HepG2 (cell line): ENCODE data around the gene NHLH2. TPM values are rescaled to one million over a fixed set of nuclear protein-coding genes. Genes with fewer than 3 reads are reported as not detected.

ENCODE experiments used
- ATAC-seq: fragments of 200-7000 bp; cut with Tn5 transposase; 3 replicates; pipeline ENCODE4 v1.9.1; 2020; ENCODE audit warnings: mild to moderate bottlenecking, moderate library complexity
- BruUV-seq: library from RNA; stranded (reverse); fragments of 400-500 nt; replicated peaks from 2 replicates; lab custom pipeline; 2021; lab: Mats Ljungman, UMichigan
- CTCF ChIA-PET: fragments of 300-600 bp; formaldehyde crosslinking; extraction: SDS; loops from one replicate; lab custom pipeline; 2021; ENCODE audit warnings: low total read pairs, inconsistent platforms, low intra/inter-chr PET ratio; lab: Yijun Ruan, JAX
- POLR2A ChIA-PET: fragments of 350-600 bp; sonication (Branson Sonifier 250); formaldehyde crosslinking; loops from one replicate; lab custom pipeline; 2020; ENCODE audit warnings: antibody characterized with exemption, inconsistent platforms; lab: Yijun Ruan, JAX
- DNase-seq: peaks from one replicate; pipeline ENCODE4 v3.0.0-alpha.2; 2015; ENCODE audit warnings: low spot score
- FAIRE-seq: peaks from 3 replicates; lab custom pipeline; 2011; peaks lifted over from hg19 to GRCh38; lab: Jason Lieb, UNC
- H2AFZ ChIP-seq: one replicate; pipeline ENCODE4 v1.6.1; 2011; ENCODE audit warnings: low read length, inconsistent platforms
- H3K27ac ChIP-seq: fragments of 300-600 bp; 3 replicates; pipeline ENCODE4 v1.8.0; 2011; ENCODE audit warnings: mixed run types, mild to moderate bottlenecking, mixed read lengths, low read length, inconsistent platforms; ENCODE audit not compliant: insufficient read depth; ENCODE audit errors: extremely low read length
- H3K27me3 ChIP-seq, 2 experiments: fragments of 200-600 bp in 1 of 2; 2 replicates in 1 of 2; 3 replicates in 1 of 2; pipeline versions ENCODE4 v1.6.0 to v1.8.0; 2011; ENCODE audit warnings: low read length in 2 of 2, mild to moderate bottlenecking in 2 of 2, moderate library complexity in 2 of 2, inconsistent platforms in 1 of 2; ENCODE audit not compliant: insufficient read depth in 2 of 2, control insufficient read depth in 1 of 2
- H3K36me3 ChIP-seq, 2 experiments: fragments of 200-600 bp in 1 of 2; replicated peaks in 1 of 2; 2 replicates in 1 of 2; 3 replicates in 1 of 2; pipeline versions ENCODE4 v1.5.1 to v1.8.0; 2011; ENCODE audit warnings: low read length in 2 of 2, inconsistent platforms in 1 of 2; ENCODE audit not compliant: insufficient read depth in 2 of 2, control insufficient read depth in 1 of 2
- H3K4me1 ChIP-seq: 2 replicates; pipeline ENCODE4 v1.5.1; 2012; ENCODE audit warnings: low read length, inconsistent platforms; ENCODE audit not compliant: insufficient read depth
- H3K4me2 ChIP-seq: 2 replicates; pipeline ENCODE4 v1.6.0; 2011; ENCODE audit warnings: low read depth, low read length, inconsistent platforms
- H3K4me3 ChIP-seq, 3 experiments: fragments of 200-600 bp in 1 of 3; sonication (generic), shearing (Covaris generic) in 1 of 3; replicated peaks in 1 of 3; 2 replicates each; pipeline ENCODE4 v1.5.1; 2011 to 2016; ENCODE audit warnings: low read length in 3 of 3, inconsistent platforms in 2 of 3, low read depth in 2 of 3, mild to moderate bottlenecking in 2 of 3, control low read depth in 1 of 3, mixed read lengths in 1 of 3; ENCODE audit not compliant: insufficient read depth in 1 of 3
- H3K79me2 ChIP-seq: one replicate; pipeline ENCODE4 v1.6.1; 2011; ENCODE audit warnings: low read length, inconsistent platforms; ENCODE audit not compliant: insufficient read depth
- H3K9ac ChIP-seq: 2 replicates; pipeline ENCODE4 v1.6.0; 2011; ENCODE audit warnings: mild to moderate bottlenecking, low read depth, low read length, inconsistent platforms; ENCODE audit not compliant: insufficient read depth
- H3K9me3 ChIP-seq: 2 replicates; pipeline ENCODE4 v1.5.1; 2012; ENCODE audit warnings: mild to moderate bottlenecking, low read length
- H4K20me1 ChIP-seq: 2 replicates; pipeline ENCODE4 v1.6.0; 2011; ENCODE audit warnings: inconsistent platforms, mild to moderate bottlenecking, low read length, moderate library complexity; ENCODE audit not compliant: insufficient read depth
- MAFF ChIP-seq: IDR thresholded peaks from 2 replicates; pipeline ENCODE4 v1.6.1; 2011; ENCODE audit warnings: low read depth, low read length, improper control_type of control experiment
- MAFK ChIP-seq, 2 experiments: IDR thresholded peaks in 1 of 2; conservative IDR thresholded peaks in 1 of 2; 2 replicates each; pipeline ENCODE4 v1.6.1; 2011; ENCODE audit warnings: improper control_type of control experiment in 2 of 2, low read length in 2 of 2
- PITX1 ChIP-seq: sonication (generic); formaldehyde crosslinking; IDR thresholded peaks from 2 replicates; pipeline ENCODE4 v1.5.1; 2020; ENCODE audit warnings: mild to moderate bottlenecking, missing genetic modification reagents
- ZNF3 ChIP-seq: IDR thresholded peaks from 2 replicates; pipeline ENCODE4 v1.7.0; 2017; ENCODE audit warnings: inconsistent platforms
- ZNF83 ChIP-seq: sonication (generic); formaldehyde crosslinking; IDR thresholded peaks from 2 replicates; pipeline ENCODE4 v1.4.0; 2020; ENCODE audit warnings: missing genetic modification reagents, mild to moderate bottlenecking, borderline replicate concordance
- WGBS: methylation state at CpG from one replicate; pipeline ENCODE4 v1.1.6; 2017; ENCODE audit warnings: low lambda C conversion rate; 5-methylcytosine and 5-hydroxymethylcytosine counted together
- in situ Hi-C: cut with HindIII; loops from 2 replicates; pipeline ENCODE4 v1.10.0; 2017; ENCODE audit warnings: low pct_unique_long_range_greater_than_20kb; ENCODE audit not compliant: extremely low pct_ligation_motif_present
- intact Hi-C: fragments of 100-400 bp; cut with micrococcal nuclease; formaldehyde crosslinking; loops from one replicate; pipeline ENCODE4 v1.10.0; 2022; ENCODE audit not compliant: unreplicated experiment
- polyA plus RNA-seq, 8 experiments: library from polyadenylated mRNA; depleted of rRNA in 3 of 8; stranded (reverse) in 7 of 8; unstranded in 1 of 8; fragments of >200 nt; fragmentation: Illumina TruSeq in 4 of 8; extraction: Trizol in 4 of 8; gene quantifications; 2 replicates each; pipeline versions ENCODE4 v1.2.1 to v1.2.3, GENCODE V29; 2011 to 2016; ENCODE audit warnings: low read depth in 4 of 8, missing spikeins in 1 of 8, mixed read lengths in 1 of 8; ENCODE audit not compliant: insufficient read depth in 1 of 8
- total RNA-seq, 5 experiments: library from RNA; depleted of rRNA; stranded (reverse); fragments of >200 nt; fragmentation: Illumina TruSeq; extraction: Trizol; gene quantifications; 2 replicates each; pipeline ENCODE4 v1.2.3, GENCODE V29; 2016; ENCODE audit warnings: low read depth in 1 of 5
- TF ChIP-seq, protein P1 (sequence below): fragments of 450-650 bp; IDR thresholded peaks from 2 replicates; pipeline ENCODE4 v1.6.1; 2016

NHLH2 gene
- total and polyA plus RNA-seq, 2 of the 13 experiments (the other 11 are each of a cell fraction or from before 2014, with no cell fraction given), result not detected

DNA sequence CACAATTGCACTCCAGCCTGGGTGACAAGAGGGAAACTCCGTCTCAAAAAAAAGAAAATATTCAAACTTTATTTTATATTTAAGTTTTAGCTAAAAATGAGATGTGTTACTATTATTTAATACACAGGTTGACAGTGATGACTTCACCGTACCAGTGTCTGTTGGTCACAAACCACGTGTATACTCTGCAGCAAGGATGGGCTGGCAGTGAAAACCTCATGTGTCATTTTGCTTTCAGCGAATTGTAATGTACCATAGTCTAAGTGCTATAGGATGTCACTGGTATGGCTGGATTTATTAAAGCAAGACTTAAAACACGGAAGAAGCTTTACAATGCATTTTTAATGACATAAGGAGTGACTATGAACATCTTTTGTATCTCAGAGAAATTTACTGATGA lies 28.1 kb upstream of the NHLH2 start:
- no peak overlapping the region for H3K27ac ChIP-seq
- FAIRE-seq (no peak), DNase-seq (no peak), ATAC-seq (no peak)
- H3K27me3 ChIP-seq, result no peaks in the 10 kb centered on the region
- H3K4me2 ChIP-seq, result no peak overlapping the region
- ChIA-PET CTCF (no interaction called here), POLR2A (no interaction called here)
- no peaks in the 10 kb centered on the region for H3K4me1 ChIP-seq
- in situ Hi-C loops (no loop called here), intact Hi-C loops (no loop called here)
- no peak overlapping the region for H3K4me3 ChIP-seq
- H2AFZ ChIP-seq, result no peak overlapping the region
- 5% methylated on average over 5 of the region's 5 CpGs for WGBS
- no peaks in the 10 kb centered on the region for H3K9me3 ChIP-seq
- no peaks in the 10 kb centered on the region for H3K36me3 ChIP-seq
- TF ChIP-seq, protein P1, sequence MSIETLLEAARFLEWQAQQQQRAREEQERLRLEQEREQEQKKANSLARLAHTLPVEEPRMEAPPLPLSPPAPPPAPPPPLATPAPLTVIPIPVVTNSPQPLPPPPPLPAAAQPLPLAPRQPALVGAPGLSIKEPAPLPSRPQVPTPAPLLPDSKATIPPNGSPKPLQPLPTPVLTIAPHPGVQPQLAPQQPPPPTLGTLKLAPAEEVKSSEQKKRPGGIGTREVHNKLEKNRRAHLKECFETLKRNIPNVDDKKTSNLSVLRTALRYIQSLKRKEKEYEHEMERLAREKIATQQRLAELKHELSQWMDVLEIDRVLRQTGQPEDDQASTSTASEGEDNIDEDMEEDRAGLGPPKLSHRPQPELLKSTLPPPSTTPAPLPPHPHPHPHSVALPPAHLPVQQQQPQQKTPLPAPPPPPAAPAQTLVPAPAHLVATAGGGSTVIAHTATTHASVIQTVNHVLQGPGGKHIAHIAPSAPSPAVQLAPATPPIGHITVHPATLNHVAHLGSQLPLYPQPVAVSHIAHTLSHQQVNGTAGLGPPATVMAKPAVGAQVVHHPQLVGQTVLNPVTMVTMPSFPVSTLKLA, result peak; percentile 90
- TF ChIP-seq ZNF83 (CRISPR knock-in tag), result no peak
- H4K20me1 ChIP-seq, result no peaks in the 10 kb centered on the region
- H3K9ac ChIP-seq, result no peak overlapping the region
- no TSS peak for BruUV-seq
- H3K79me2 ChIP-seq, result no peaks in the 10 kb centered on the region

DNA sequence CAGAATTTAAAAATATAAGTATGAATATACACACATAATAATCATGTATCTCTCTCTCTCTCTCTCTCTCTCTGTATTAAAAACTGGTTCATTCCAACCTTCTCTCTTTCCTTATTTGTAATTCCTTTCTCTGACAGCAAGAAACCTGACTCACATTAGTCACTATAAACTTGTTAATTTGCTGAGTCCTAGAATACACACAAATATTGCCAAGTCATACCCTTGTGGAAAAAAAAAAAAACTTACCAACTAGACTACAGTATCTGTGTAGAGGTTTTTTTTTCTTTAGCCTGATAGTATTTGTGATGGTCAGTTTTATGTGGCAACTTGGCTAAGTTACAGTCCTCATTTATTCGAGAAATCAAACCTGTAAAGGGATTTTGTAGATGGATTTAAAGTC lies 26.3 kb upstream of the NHLH2 start:
- no peak for DNase-seq
- Histone ChIP-seq H3K79me2 (no peaks in the 10 kb centered on the region), H3K36me3 (no peaks in the 10 kb centered on the region), H3K4me3 (no peak overlapping the region), H3K9ac (no peak overlapping the region), H3K27me3 (no peaks in the 10 kb centered on the region), H2AFZ (no peak overlapping the region), H3K9me3 (no peaks in the 10 kb centered on the region), H3K4me2 (no peak overlapping the region), H4K20me1 (no peaks in the 10 kb centered on the region), H3K4me1 (no peaks in the 10 kb centered on the region), H3K27ac (no peak overlapping the region)
- no peak for TF ChIP-seq ZNF3
- peak; percentile 47; the same call in 1 of the 2 replicates for TF ChIP-seq MAFF
- no peak for TF ChIP-seq PITX1 (CRISPR knock-in tag)
- TF ChIP-seq MAFK (conservative IDR thresholded peaks at IDR 0.05 in 1 of 2, IDR thresholded peaks at IDR 0.05 in 1 of 2; ENCODE audit: low read length in 2 of 2), result peak; percentile 36 to 54; a peak in 3 of 4 replicates
- intact Hi-C loops (no loop called here), in situ Hi-C loops (no loop called here)
- ChIA-PET CTCF (no interaction called here), POLR2A (no interaction called here)
- ATAC-seq, result no peak
- no peak for FAIRE-seq
- no TSS peak for BruUV-seq
- 0% methylated on average over 1 of the region's 1 CpG for WGBS
